ENCODE results near the gene CFAP299.

DNA sequence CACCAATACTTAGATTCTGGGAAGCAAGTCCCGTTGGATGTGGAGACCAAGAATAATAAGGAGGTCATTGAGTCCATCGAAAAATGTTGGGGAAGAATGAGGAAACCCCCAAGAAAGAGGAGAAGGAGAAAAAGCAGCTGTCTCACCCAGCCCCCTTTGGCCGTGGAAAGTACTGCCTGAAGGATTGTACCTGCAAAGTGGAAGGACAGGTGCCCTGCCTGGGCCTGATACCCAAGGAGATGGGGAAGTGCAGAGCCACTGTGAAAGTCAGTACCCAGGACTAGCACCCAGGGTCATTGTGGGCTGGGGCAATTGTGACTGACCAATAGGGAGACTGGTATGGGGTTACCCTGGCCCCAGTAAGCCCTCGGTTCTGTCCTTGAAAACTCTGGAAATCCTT, 13.8 kb upstream of the CFAP299 start:
- TF ChIP-seq, protein P1, sequence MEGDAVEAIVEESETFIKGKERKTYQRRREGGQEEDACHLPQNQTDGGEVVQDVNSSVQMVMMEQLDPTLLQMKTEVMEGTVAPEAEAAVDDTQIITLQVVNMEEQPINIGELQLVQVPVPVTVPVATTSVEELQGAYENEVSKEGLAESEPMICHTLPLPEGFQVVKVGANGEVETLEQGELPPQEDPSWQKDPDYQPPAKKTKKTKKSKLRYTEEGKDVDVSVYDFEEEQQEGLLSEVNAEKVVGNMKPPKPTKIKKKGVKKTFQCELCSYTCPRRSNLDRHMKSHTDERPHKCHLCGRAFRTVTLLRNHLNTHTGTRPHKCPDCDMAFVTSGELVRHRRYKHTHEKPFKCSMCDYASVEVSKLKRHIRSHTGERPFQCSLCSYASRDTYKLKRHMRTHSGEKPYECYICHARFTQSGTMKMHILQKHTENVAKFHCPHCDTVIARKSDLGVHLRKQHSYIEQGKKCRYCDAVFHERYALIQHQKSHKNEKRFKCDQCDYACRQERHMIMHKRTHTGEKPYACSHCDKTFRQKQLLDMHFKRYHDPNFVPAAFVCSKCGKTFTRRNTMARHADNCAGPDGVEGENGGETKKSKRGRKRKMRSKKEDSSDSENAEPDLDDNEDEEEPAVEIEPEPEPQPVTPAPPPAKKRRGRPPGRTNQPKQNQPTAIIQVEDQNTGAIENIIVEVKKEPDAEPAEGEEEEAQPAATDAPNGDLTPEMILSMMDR (IDR thresholded peaks at IDR 0.05): no peak
- TF ChIP-seq POLR2AphosphoS5 (IDR thresholded peaks at IDR 0.05): no peak
- no peak for TF ChIP-seq POLR2A (IDR thresholded peaks at IDR 0.05)
- no peak for TF ChIP-seq EP300 (IDR thresholded peaks at IDR 0.05)
